ENCODE data around the gene PHACTR4.

GRCh38 chr1:28341591-28341990 is 27.9 kb upstream of the PHACTR4 start:
- no peak for TF ChIP-seq POLR2A (IDR thresholded peaks at IDR 0.05)
- no peak for TF ChIP-seq CTCF (IDR thresholded peaks at IDR 0.05)

All from adrenal gland (tissue), 5 donors.